DND-41 (cell line): ENCODE data around the gene CDK11B.
"Not testable (repeated sequence)": the region's sequence is repeated elsewhere in the genome, so short reads cannot be mapped to it uniquely, and the experiment has no call there.

ENCODE experiments used
- EZH2 ChIP-seq: IDR thresholded peaks from 3 replicates; pipeline ENCODE4 v1.6.1; 2012; ENCODE audit warnings: borderline replicate concordance, low read depth, mild to moderate bottlenecking, moderate library complexity, low read length, inconsistent platforms; ENCODE audit not compliant: severe bottlenecking
- TF ChIP-seq, protein P1 (sequence below): IDR thresholded peaks from 2 replicates; pipeline ENCODE4 v1.5.1; 2012; ENCODE audit warnings: borderline replicate concordance, low read length, moderate library complexity, mild to moderate bottlenecking; ENCODE audit not compliant: poor library complexity, severe bottlenecking; ENCODE audit errors: extremely low read depth

DNA sequence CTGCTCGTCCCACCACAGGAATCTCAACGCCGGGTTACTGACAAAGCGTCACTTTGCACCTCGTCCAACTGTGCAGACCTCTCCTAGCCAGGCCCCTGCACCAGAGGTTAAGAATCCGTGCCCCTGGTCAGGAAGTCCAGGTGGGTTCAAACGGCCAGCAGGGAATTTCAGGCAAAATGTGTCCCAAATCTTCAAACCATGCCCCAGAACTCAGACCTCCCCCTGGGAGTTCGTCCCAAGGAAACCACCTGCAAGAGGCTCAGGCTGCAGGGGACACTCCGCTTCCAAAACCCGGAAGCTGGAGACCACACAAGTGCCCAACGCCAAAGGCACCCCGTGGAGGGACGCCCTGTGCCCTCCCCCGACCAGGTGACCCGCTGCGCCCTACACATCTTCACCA is 32.6 kb upstream of the CDK11B start:
- not testable (repeated sequence) for TF ChIP-seq EZH2
- TF ChIP-seq, protein P1, sequence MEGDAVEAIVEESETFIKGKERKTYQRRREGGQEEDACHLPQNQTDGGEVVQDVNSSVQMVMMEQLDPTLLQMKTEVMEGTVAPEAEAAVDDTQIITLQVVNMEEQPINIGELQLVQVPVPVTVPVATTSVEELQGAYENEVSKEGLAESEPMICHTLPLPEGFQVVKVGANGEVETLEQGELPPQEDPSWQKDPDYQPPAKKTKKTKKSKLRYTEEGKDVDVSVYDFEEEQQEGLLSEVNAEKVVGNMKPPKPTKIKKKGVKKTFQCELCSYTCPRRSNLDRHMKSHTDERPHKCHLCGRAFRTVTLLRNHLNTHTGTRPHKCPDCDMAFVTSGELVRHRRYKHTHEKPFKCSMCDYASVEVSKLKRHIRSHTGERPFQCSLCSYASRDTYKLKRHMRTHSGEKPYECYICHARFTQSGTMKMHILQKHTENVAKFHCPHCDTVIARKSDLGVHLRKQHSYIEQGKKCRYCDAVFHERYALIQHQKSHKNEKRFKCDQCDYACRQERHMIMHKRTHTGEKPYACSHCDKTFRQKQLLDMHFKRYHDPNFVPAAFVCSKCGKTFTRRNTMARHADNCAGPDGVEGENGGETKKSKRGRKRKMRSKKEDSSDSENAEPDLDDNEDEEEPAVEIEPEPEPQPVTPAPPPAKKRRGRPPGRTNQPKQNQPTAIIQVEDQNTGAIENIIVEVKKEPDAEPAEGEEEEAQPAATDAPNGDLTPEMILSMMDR, result not testable (repeated sequence)
